ENCODE measurements around the gene MSANTD7. TPM values are rescaled to one million over a fixed set of nuclear protein-coding genes. Genes with fewer than 3 reads are reported as not detected.

The MSANTD7 gene
- total and polyA plus RNA-seq, 2 of the 13 experiments (the other 11 are each of a cell fraction or from before 2014, with no cell fraction given), result 3.7 to 16.7 TPM

DNA sequence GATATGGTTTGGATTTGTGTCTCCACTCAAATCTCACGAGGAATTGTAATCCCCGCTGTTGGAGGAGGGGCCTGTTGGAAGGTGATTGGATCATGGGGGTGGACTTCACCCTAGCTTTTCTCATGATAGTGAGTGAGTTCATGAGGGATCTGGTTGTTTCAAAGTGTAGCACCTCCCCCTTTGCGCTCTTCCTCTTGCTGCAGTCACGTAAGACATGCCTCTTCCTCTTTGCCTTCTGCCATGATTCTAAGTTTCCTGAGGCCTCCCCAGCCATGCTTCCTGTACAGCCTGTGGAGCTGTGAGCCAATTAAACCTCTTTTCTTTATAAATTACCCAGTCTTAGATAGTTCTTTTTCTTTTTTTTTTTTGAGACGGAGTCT, 17.3 kb upstream of the MSANTD7 start:
- ChIA-PET POLR2A (no interaction called here), CTCF (ENCODE audit: low intra/inter-chr PET ratio, low total read pairs) (no interaction called here)
- Histone ChIP-seq H3K9ac (ENCODE audit: insufficient read depth, low read depth, low read length) (no peak overlapping the region), H3K79me2 (ENCODE audit: insufficient read depth, low read length) (no peaks in the 10 kb centered on the region), H2AFZ (ENCODE audit: low read length) (no peak overlapping the region), H3K4me1 (ENCODE audit: insufficient read depth, low read length) (0 out of 2 replicates have a peak, but pooled peaks cover 2% of the 10 kb centered on the region), H3K4me2 (ENCODE audit: low read depth, low read length) (no peak overlapping the region), H3K36me3 (replicated peaks in 1 of 2; ENCODE audit: control insufficient read depth in 1 of 2, insufficient read depth in 2 of 2, low read length in 2 of 2) (no peaks in the 10 kb centered on the region), H3K9me3 (ENCODE audit: low read length) (no peaks in the 10 kb centered on the region), H3K4me3 (replicated peaks in 1 of 3; ENCODE audit: insufficient read depth in 1 of 3, low read depth in 2 of 3, low read length in 3 of 3) (no peak overlapping the region), H3K27me3 (ENCODE audit: control insufficient read depth in 1 of 2, insufficient read depth in 2 of 2, low read length in 2 of 2) (no peaks in the 10 kb centered on the region; a peak in 1 of 5 replicates), H3K27ac (ENCODE audit: extremely low read length, insufficient read depth, low read length) (no peak overlapping the region), H4K20me1 (ENCODE audit: insufficient read depth, low read length) (no peaks in the 10 kb centered on the region)
- WGBS (ENCODE audit: low lambda C conversion rate), result 81% methylated on average over 5 of the region's 5 CpGs
- TF ChIP-seq ZNF12 (CRISPR knock-in tag; IDR thresholded peaks at IDR 0.05) (no peak), ONECUT2 (CRISPR knock-in tag; IDR thresholded peaks at IDR 0.05) (no peak), ISX (CRISPR knock-in tag; conservative IDR thresholded peaks at IDR 0.05) (no peak), HNRNPK (IDR thresholded peaks at IDR 0.05; ENCODE audit: low read depth, low read length, poor library complexity, severe bottlenecking) (no peak), FOXP1 (IDR thresholded peaks at IDR 0.05) (no peak), FOXP1 (CRISPR knock-in tag; IDR thresholded peaks at IDR 0.05) (no peak), ZNF329 (CRISPR knock-in tag; IDR thresholded peaks at IDR 0.05; ENCODE audit: low read depth) (no peak), ATF3 (CRISPR knock-in tag; IDR thresholded peaks at IDR 0.05) (no peak), BRCA1 (CRISPR knock-in tag; IDR thresholded peaks at IDR 0.05) (no peak), YY1 (IDR thresholded peaks at IDR 0.05; ENCODE audit: insufficient read depth, insufficient replicate concordance, low read depth, low read length) (no peak)
- TF ChIP-seq, protein P1, sequence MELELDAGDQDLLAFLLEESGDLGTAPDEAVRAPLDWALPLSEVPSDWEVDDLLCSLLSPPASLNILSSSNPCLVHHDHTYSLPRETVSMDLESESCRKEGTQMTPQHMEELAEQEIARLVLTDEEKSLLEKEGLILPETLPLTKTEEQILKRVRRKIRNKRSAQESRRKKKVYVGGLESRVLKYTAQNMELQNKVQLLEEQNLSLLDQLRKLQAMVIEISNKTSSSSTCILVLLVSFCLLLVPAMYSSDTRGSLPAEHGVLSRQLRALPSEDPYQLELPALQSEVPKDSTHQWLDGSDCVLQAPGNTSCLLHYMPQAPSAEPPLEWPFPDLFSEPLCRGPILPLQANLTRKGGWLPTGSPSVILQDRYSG (CRISPR knock-in tag; IDR thresholded peaks at IDR 0.05), result no peak
- FAIRE-seq, result no peak
- no TSS peak for BruUV-seq (replicated peaks)
- ATAC-seq, result no peak
- intact Hi-C loops (cut with micrococcal nuclease; ENCODE audit: unreplicated experiment), result no loop called here
- no peak for DNase-seq (ENCODE audit: low spot score)
- in situ Hi-C loops (cut with HindIII; ENCODE audit: extremely low pct_ligation_motif_present, low pct_unique_long_range_greater_than_20kb), result loop anchor here (5.0 to 25.0 kb wide), 2 partner anchors 323 to 633 kb away; no protein-coding TSS in a partner anchor
